HepG2 (cell line): ENCODE measurements around the gene TOR1B. TPM values are rescaled to one million over a fixed set of nuclear protein-coding genes. Genes with fewer than 3 reads are reported as not detected.

ENCODE experiments used
- ATF5 ChIP-seq: sonication (generic); formaldehyde crosslinking; IDR thresholded peaks from 2 replicates; pipeline ENCODE4 v1.4.0; 2020; ENCODE audit warnings: mild to moderate bottlenecking, low read depth, missing genetic modification reagents
- EHMT2 ChIP-seq: fragments of 200-600 bp; sonication (generic); IDR thresholded peaks from 2 replicates; pipeline ENCODE4 v1.7.0; 2017; ENCODE audit warnings: antibody characterized with exemption, low read depth, low read length, borderline replicate concordance
- GABPA ChIP-seq, 2 experiments: IDR thresholded peaks; 2 replicates each; pipeline ENCODE4 v1.6.1; 2011 to 2016; ENCODE audit warnings: low read depth in 2 of 2, low read length in 1 of 2, missing biosample characterization in 1 of 2, missing genetic modification characterization in 1 of 2
- HDAC2 ChIP-seq: sonication (generic); formaldehyde crosslinking; IDR thresholded peaks from 2 replicates; pipeline ENCODE4 v1.4.0; 2020; ENCODE audit warnings: missing genetic modification reagents
- MAX ChIP-seq: IDR thresholded peaks from 2 replicates; pipeline ENCODE4 v1.6.1; 2012; ENCODE audit warnings: inconsistent platforms
- PTBP1 ChIP-seq: fragments of 200-400 bp; formaldehyde crosslinking; IDR thresholded peaks from 2 replicates; pipeline ENCODE4 v1.6.1; 2018; ENCODE audit warnings: low read length, low read depth; ENCODE audit not compliant: poor library complexity, severe bottlenecking
- RNF2 ChIP-seq: fragments of 450-650 bp; conservative IDR thresholded peaks from 2 replicates; pipeline ENCODE4 v1.6.1; 2016; ENCODE audit warnings: low read depth
- ZBTB40 ChIP-seq, 2 experiments: fragments of 450-650 bp in 1 of 2; sonication (generic) in 1 of 2; formaldehyde crosslinking in 1 of 2; IDR thresholded peaks; 2 replicates each; pipeline versions ENCODE4 v1.6.1 to v1.8.0; 2016 to 2022; ENCODE audit warnings: antibody characterized with exemption in 1 of 2, mild to moderate bottlenecking in 1 of 2, missing genetic modification reagents in 1 of 2
- ZNF510 ChIP-seq: sonication (generic); formaldehyde crosslinking; IDR thresholded peaks from 2 replicates; pipeline ENCODE4 v1.4.0; 2020; ENCODE audit warnings: low read depth, mild to moderate bottlenecking, missing genetic modification reagents
- ZNF569 ChIP-seq: sonication (generic); formaldehyde crosslinking; IDR thresholded peaks from 2 replicates; pipeline ENCODE4 v1.5.0; 2020; ENCODE audit warnings: mild to moderate bottlenecking, missing genetic modification reagents, moderate library complexity, borderline replicate concordance
- ZNF619 ChIP-seq: sonication (generic); formaldehyde crosslinking; IDR thresholded peaks from 2 replicates; pipeline ENCODE4 v1.4.0; 2020; ENCODE audit warnings: mild to moderate bottlenecking, missing genetic modification reagents
- ZNF761 ChIP-seq: sonication (generic); formaldehyde crosslinking; conservative IDR thresholded peaks from 2 replicates; pipeline ENCODE4 v1.4.0; 2020; ENCODE audit warnings: mild to moderate bottlenecking, missing genetic modification reagents
- ZNF891 ChIP-seq: sonication (generic); formaldehyde crosslinking; IDR thresholded peaks from 2 replicates; pipeline ENCODE4 v1.5.0; 2020; ENCODE audit warnings: mild to moderate bottlenecking, missing genetic modification reagents
- polyA plus RNA-seq, 8 experiments: library from polyadenylated mRNA; depleted of rRNA in 3 of 8; stranded (reverse) in 7 of 8; unstranded in 1 of 8; fragments of >200 nt; fragmentation: Illumina TruSeq in 4 of 8; extraction: Trizol in 4 of 8; gene quantifications; 2 replicates each; pipeline versions ENCODE4 v1.2.1 to v1.2.3, GENCODE V29; 2011 to 2016; ENCODE audit warnings: low read depth in 4 of 8, missing spikeins in 1 of 8, mixed read lengths in 1 of 8; ENCODE audit not compliant: insufficient read depth in 1 of 8
- total RNA-seq, 5 experiments: library from RNA; depleted of rRNA; stranded (reverse); fragments of >200 nt; fragmentation: Illumina TruSeq; extraction: Trizol; gene quantifications; 2 replicates each; pipeline ENCODE4 v1.2.3, GENCODE V29; 2016; ENCODE audit warnings: low read depth in 1 of 5

The TOR1B gene
- total and polyA plus RNA-seq, 2 of the 13 experiments (the other 11 are each of a cell fraction or from before 2014, with no cell fraction given): 18.1 to 21.3 TPM

GRCh38 chr9:129783516-129784361 is 19.2 kb upstream of the TOR1B start (continued):
- TF ChIP-seq ZBTB40 (IDR thresholded peaks at IDR 0.05) (no peak), ZBTB40 (CRISPR knock-in tag; IDR thresholded peaks at IDR 0.05) (no peak), EHMT2 (no peak), GABPA (IDR thresholded peaks at IDR 0.05; ENCODE audit: low read depth, low read length) (no peak), GABPA (CRISPR knock-in tag; IDR thresholded peaks at IDR 0.05; ENCODE audit: low read depth) (0 out of 2 replicates have a peak, but pooled peaks have one; percentile 12), PTBP1 (no peak), HDAC2 (no peak), MAX (no peak), ZNF619 (CRISPR knock-in tag) (no peak), ATF5 (CRISPR knock-in tag) (no peak), ZNF569 (CRISPR knock-in tag) (no peak), ZNF510 (no peak), RNF2 (no peak), ZNF891 (CRISPR knock-in tag) (no peak), ZNF761 (CRISPR knock-in tag) (no peak)
